Upper lobe of left lung (tissue), 6 donors: ENCODE results near the gene BAMBI. TPM values are rescaled to one million over a fixed set of nuclear protein-coding genes. Genes with fewer than 3 reads are reported as not detected.

Source experiments
- ATAC-seq, 2 donors: fragments of 200-7000 bp; cut with Tn5 transposase; one replicate each; pipeline ENCODE4 v1.9.1; 2022; ENCODE audit warnings: mild to moderate bottlenecking in 2 of 2, moderate library complexity in 2 of 2; ENCODE audit not compliant: low FRiP score in 2 of 2
- DNase-seq, 2 donors: peaks; one replicate each; pipeline ENCODE4 v3.0.0-alpha.2; 2019 to 2020
- H3K27ac ChIP-seq, 4 donors: fragments of 200-600 bp; sonication (generic); one replicate each; pipeline ENCODE4 v1.5.1; 2016 to 2019
- H3K27me3 ChIP-seq, 4 donors: fragments of 200-600 bp; sonication (generic); one replicate each; pipeline ENCODE4 v1.5.1; 2017 to 2019
- H3K36me3 ChIP-seq, 4 donors: fragments of 200-600 bp; sonication (generic); one replicate each; pipeline ENCODE4 v1.5.1; 2016 to 2019
- H3K4me1 ChIP-seq, 4 donors: fragments of 200-600 bp; sonication (generic); one replicate each; pipeline ENCODE4 v1.5.1; 2018 to 2019
- H3K4me3 ChIP-seq, 4 donors: fragments of 200-600 bp; sonication (generic); one replicate each; pipeline ENCODE4 v1.5.1; 2017 to 2019; ENCODE audit warnings: mild to moderate bottlenecking in 2 of 4, moderate library complexity in 1 of 4
- H3K9me3 ChIP-seq, 4 donors: fragments of 200-600 bp; sonication (generic); one replicate each; pipeline ENCODE4 v1.5.1; 2018 to 2019
- CTCF ChIP-seq, 6 experiments: fragments of 450-650 bp in 4 of 6; fragments of 200-600 bp in 2 of 6; sonication (generic) in 2 of 6; IDR thresholded peaks; one replicate each; pipeline ENCODE4 v1.5.1; 2016 to 2019; ENCODE audit warnings: antibody characterized with exemption in 6 of 6
- EP300 ChIP-seq, 4 donors: sonication (generic); formaldehyde crosslinking; IDR thresholded peaks; one replicate each; pipeline ENCODE4 v1.5.1; 2017; ENCODE audit warnings: antibody characterized with exemption in 4 of 4, control low read depth in 2 of 4
- POLR2A ChIP-seq, 4 donors: fragments of 450-650 bp; IDR thresholded peaks; one replicate each; pipeline ENCODE4 v1.5.1; 2016 to 2017; ENCODE audit warnings: antibody characterized with exemption in 4 of 4, mild to moderate bottlenecking in 2 of 4
- POLR2AphosphoS5 ChIP-seq, 2 donors: sonication (generic); formaldehyde crosslinking; IDR thresholded peaks; one replicate each; pipeline ENCODE4 v1.5.1; 2017; ENCODE audit warnings: antibody characterized with exemption in 2 of 2
- WGBS, 2 donors: methylation state at CpG; one replicate each; pipeline ENCODE4 v1.1.5; 2017 to 2018; 5-methylcytosine and 5-hydroxymethylcytosine counted together
- total RNA-seq, 6 donors: library from RNA; depleted of rRNA in 4 of 6; stranded (reverse); fragments of >200 nt in 4 of 6; gene quantifications; one replicate each; pipeline versions ENCODE4 v1.1.0 to v1.2.1, GENCODE V29; 2016 to 2021
- donor health status: DM: no; HTN: no; CAD: no; lungs with moderate emphysema.
- donor health status: DM: no; HTN: yes; CAD: no; lungs with severe emphysema.

The BAMBI gene
- 10 to 100 TPM in 3 of 6 donors, 1 to 10 TPM in 3; 2.8 to 14.3 (median 8.8) TPM for total RNA-seq

GRCh38 chr10:28676968-28677887, at the start of gene BAMBI:
Gene BAMBI (plus strand): TSS chr10:28677521. CDS start chr10:28677898, 377 bp downstream.
- H3K36me3 ChIP-seq, result no peaks in the 10 kb centered on the region
- ATAC-seq (peak; percentile 96 to 98), DNase-seq (peak; percentile 93 to 99)
- H3K27ac ChIP-seq, result peak within 1 kb of the TSS; percentile 68 to 87 (median 72)
- H3K4me3 ChIP-seq, result peak within 1 kb of the TSS; percentile 80 to 85 (median 82)
- H3K9me3 ChIP-seq, result no peaks in the 10 kb centered on the region
- TF ChIP-seq CTCF (IDR thresholded peaks at IDR 0.05) (peak; percentile 68 to 93 (median 85)), POLR2AphosphoS5 (IDR thresholded peaks at IDR 0.05) (peak; percentile 45 to 91), EP300 (IDR thresholded peaks at IDR 0.05) (no peak), POLR2A (IDR thresholded peaks at IDR 0.05) (peak in 3 of 4 donors; percentile 86 to 90 (median 89))
- peaks cover 20 to 45% (median 23%) of the 10 kb centered on the region in 4 donors for H3K4me1 ChIP-seq
- H3K27me3 ChIP-seq, result peaks cover 0 to 7% (median 2%) of the 10 kb centered on the region in 4 donors
- 3% methylated on average over 13 of the region's 120 CpGs; no CpG with 5 or more reads in 1 of the 2 donors for WGBS, 2 donors

GRCh38 chr10:28628184-28628893, 49.0 kb upstream of the BAMBI start:
- 13 to 28% methylated on average over 9 to 15 of the region's 15 CpGs for WGBS, 2 donors
- no peaks in the 10 kb centered on the region for H3K9me3 ChIP-seq
- ATAC-seq (peak; percentile 90 to 95), DNase-seq (peak in 1 of 2 donors; percentile 86)
- H3K4me3 ChIP-seq, result no peak overlapping the region
- no peak overlapping the region for H3K27ac ChIP-seq
- TF ChIP-seq POLR2A (IDR thresholded peaks at IDR 0.05) (no peak), CTCF (IDR thresholded peaks at IDR 0.05) (peak; percentile 49 to 84 (median 72)), EP300 (IDR thresholded peaks at IDR 0.05) (no peak)
- H3K36me3 ChIP-seq, result no peaks in the 10 kb centered on the region
- peaks cover 0 to 8% (median 3%) of the 10 kb centered on the region in 4 donors for H3K4me1 ChIP-seq
- no peaks in the 10 kb centered on the region for H3K27me3 ChIP-seq

- TF ChIP-seq EP300 (IDR thresholded peaks at IDR 0.05) (no peak), POLR2AphosphoS5 (IDR thresholded peaks at IDR 0.05) (no peak), CTCF (IDR thresholded peaks at IDR 0.05) (no peak), POLR2A (IDR thresholded peaks at IDR 0.05) (no peak)
- Histone ChIP-seq H3K4me1 (peaks cover 0 to 8% (median 3%) of the 10 kb centered on the region in 4 donors), H3K27me3 (no peaks in the 10 kb centered on the region), H3K9me3 (no peaks in the 10 kb centered on the region), H3K4me3 (no peak overlapping the region), H3K27ac (no peak overlapping the region), H3K36me3 (no peaks in the 10 kb centered on the region)
- WGBS, 2 donors, result 82 to 88% methylated on average over 5 of the region's 5 CpGs
- ATAC-seq (no peak), DNase-seq (no peak)
Measured at GRCh38 chr10:28631896-28632583, 45.3 kb upstream of the BAMBI start.

- ATAC-seq (no peak), DNase-seq (no peak)
- Histone ChIP-seq H3K27me3 (no peaks in the 10 kb centered on the region), H3K4me3 (no peak overlapping the region), H3K9me3 (no peaks in the 10 kb centered on the region), H3K4me1 (peaks cover 0 to 8% (median 3%) of the 10 kb centered on the region in 4 donors), H3K27ac (no peak overlapping the region), H3K36me3 (no peaks in the 10 kb centered on the region)
- TF ChIP-seq EP300 (IDR thresholded peaks at IDR 0.05) (no peak), POLR2A (IDR thresholded peaks at IDR 0.05) (no peak), POLR2AphosphoS5 (IDR thresholded peaks at IDR 0.05) (no peak), CTCF (IDR thresholded peaks at IDR 0.05) (no peak)
- WGBS, 2 donors, result 82 to 85% methylated on average over 1 of the region's 1 CpG
Measured at GRCh38 chr10:28632584-28632945, 44.8 kb upstream of the BAMBI start.
